DOHH2 (cell line): ENCODE data around the gene SSMEM1.

Experiments used
- EZH2phosphoT487 ChIP-seq: fragments of 200-600 bp; sonication (generic); IDR thresholded peaks from 2 replicates; pipeline ENCODE4 v1.6.1; 2017; ENCODE audit warnings: borderline replicate concordance, mild to moderate bottlenecking, antibody characterized with exemption, low read length, moderate library complexity, mixed read lengths
- TF ChIP-seq, protein P1 (sequence below): fragments of 200-600 bp; sonication (generic); IDR thresholded peaks from one replicate; pipeline ENCODE4 v1.5.1; 2014; ENCODE audit warnings: antibody characterized with exemption, mild to moderate bottlenecking, low read depth, low read length; ENCODE audit not compliant: poor library complexity, severe bottlenecking

DNA sequence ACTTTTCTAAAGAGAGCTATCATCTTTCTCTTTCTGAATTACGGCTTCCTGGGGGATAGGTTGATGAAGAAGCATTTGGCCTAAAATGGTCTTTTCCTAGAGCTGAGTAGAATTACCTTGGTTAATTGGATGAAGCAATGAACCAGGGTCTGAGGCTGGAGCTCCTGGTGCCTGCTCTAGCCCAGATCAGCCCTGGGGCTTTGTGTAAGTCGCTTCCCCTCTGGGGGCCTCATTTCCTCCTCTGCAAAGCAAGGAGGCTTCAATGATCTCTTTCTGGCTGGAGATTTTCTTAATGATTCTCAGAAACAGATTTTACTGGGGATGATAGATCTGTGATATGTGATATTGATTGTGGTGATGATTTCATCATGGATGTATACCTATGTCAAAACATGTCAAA lies 55.5 kb downstream of the SSMEM1 start:
- TF ChIP-seq, protein P1, sequence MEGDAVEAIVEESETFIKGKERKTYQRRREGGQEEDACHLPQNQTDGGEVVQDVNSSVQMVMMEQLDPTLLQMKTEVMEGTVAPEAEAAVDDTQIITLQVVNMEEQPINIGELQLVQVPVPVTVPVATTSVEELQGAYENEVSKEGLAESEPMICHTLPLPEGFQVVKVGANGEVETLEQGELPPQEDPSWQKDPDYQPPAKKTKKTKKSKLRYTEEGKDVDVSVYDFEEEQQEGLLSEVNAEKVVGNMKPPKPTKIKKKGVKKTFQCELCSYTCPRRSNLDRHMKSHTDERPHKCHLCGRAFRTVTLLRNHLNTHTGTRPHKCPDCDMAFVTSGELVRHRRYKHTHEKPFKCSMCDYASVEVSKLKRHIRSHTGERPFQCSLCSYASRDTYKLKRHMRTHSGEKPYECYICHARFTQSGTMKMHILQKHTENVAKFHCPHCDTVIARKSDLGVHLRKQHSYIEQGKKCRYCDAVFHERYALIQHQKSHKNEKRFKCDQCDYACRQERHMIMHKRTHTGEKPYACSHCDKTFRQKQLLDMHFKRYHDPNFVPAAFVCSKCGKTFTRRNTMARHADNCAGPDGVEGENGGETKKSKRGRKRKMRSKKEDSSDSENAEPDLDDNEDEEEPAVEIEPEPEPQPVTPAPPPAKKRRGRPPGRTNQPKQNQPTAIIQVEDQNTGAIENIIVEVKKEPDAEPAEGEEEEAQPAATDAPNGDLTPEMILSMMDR, result no peak
- TF ChIP-seq EZH2phosphoT487, result no peak
